Subcutaneous abdominal adipose tissue (tissue), 5 donors: ENCODE measurements around the gene RMI1.
A peak's percentile ranks its signal among the peaks of the same experiment; 100 is the strongest.
"Not testable (repeated sequence)": the region's sequence is repeated elsewhere in the genome, so short reads cannot be mapped to it uniquely, and the experiment has no call there.

Experiments used
- H3K27ac ChIP-seq: one replicate; pipeline ENCODE4 v1.7.0; 2013; ENCODE audit warnings: low read depth, mild to moderate bottlenecking, inconsistent platforms, low read length, moderate library complexity
- H3K27me3 ChIP-seq, 5 donors: one replicate each; pipeline ENCODE4 v1.7.0; 2013; ENCODE audit warnings: low read length in 5 of 5, inconsistent platforms in 1 of 5; ENCODE audit not compliant: control insufficient read depth in 5 of 5, insufficient read depth in 4 of 5
- H3K36me3 ChIP-seq, 5 donors: one replicate each; pipeline ENCODE4 v1.7.0; 2013; ENCODE audit warnings: low read length in 5 of 5; ENCODE audit not compliant: control insufficient read depth in 5 of 5, insufficient read depth in 5 of 5
- H3K4me1 ChIP-seq, 5 donors: one replicate each; pipeline ENCODE4 v1.7.0; 2013; ENCODE audit warnings: low read length in 5 of 5, mild to moderate bottlenecking in 3 of 5, moderate library complexity in 1 of 5; ENCODE audit not compliant: control insufficient read depth in 5 of 5, insufficient read depth in 5 of 5
- H3K4me3 ChIP-seq, 5 donors: one replicate each; pipeline ENCODE4 v1.7.0; 2013; ENCODE audit warnings: low read length in 5 of 5, low read depth in 1 of 5
- H3K9ac ChIP-seq, 5 donors: one replicate each; pipeline ENCODE4 v1.7.0; 2013; ENCODE audit warnings: low read length in 5 of 5, mild to moderate bottlenecking in 4 of 5, moderate library complexity in 3 of 5
- H3K9me3 ChIP-seq, 5 donors: one replicate each; pipeline ENCODE4 v1.7.0; 2013; ENCODE audit warnings: low read length in 5 of 5; ENCODE audit not compliant: control insufficient read depth in 5 of 5
- donor health status: healthy.
- donor health status: healthy.
- donor health status: healthy.
- donor health status: healthy.
- donor health status: healthy.

The RMI1 gene

GRCh38 chr9:83940590-83941303 is 39.9 kb upstream of the RMI1 start:
- H3K36me3 ChIP-seq = peaks cover 23 to 55% (median 49%) of the 10 kb centered on the region in 5 donors
- peaks cover 0 to 3% (median 0%) of the 10 kb centered on the region in 5 donors for H3K4me1 ChIP-seq
- H3K9me3 ChIP-seq = no peaks in the 10 kb centered on the region
- H3K27ac ChIP-seq = no peak overlapping the region
- H3K9ac ChIP-seq = no peak overlapping the region
- no peak overlapping the region for H3K4me3 ChIP-seq
- H3K27me3 ChIP-seq = no peaks in the 10 kb centered on the region

DNA sequence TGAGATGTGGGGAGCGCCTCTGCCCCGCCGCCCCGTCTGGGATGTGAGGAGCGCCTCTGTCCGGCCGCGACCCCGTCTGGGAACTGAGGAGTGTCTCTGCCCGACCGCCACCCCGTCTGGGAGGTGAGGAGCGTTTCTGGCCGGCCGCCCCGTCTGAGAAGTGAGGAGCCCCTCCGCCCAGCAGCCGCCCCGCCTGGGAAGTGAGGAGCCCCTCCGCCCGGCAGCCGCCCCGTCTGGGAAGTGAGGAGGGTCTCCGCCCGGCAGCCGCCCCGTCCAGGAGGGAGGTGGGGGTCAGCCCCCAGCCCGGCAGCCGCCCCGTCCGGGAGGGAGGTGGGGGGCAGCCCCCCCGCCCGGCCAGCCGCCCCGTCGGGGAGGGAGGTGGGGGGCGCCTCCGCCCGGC is 32.5 kb upstream of the RMI1 start:
- H3K36me3 ChIP-seq = peaks cover 10 to 28% (median 21%) of the 10 kb centered on the region in 5 donors
- H3K9me3 ChIP-seq, H3K27ac ChIP-seq, H3K9ac ChIP-seq, H3K27me3 ChIP-seq, H3K4me3 ChIP-seq, H3K4me1 ChIP-seq: not testable (repeated sequence)

GRCh38 chr9:83956086-83956435 is 24.5 kb upstream of the RMI1 start:
- H3K27ac ChIP-seq = peak overlapping the region; percentile 82
- H3K4me3 ChIP-seq = peak overlapping the region; percentile 85 to 96 (median 90)
- peaks cover 0 to 11% (median 6%) of the 10 kb centered on the region in 5 donors for H3K36me3 ChIP-seq
- no peaks in the 10 kb centered on the region for H3K27me3 ChIP-seq
- peak overlapping the region; percentile 73 to 95 (median 90) for H3K9ac ChIP-seq
- peaks cover 0 to 23% (median 18%) of the 10 kb centered on the region in 5 donors for H3K4me1 ChIP-seq
- H3K9me3 ChIP-seq = no peaks in the 10 kb centered on the region

DNA sequence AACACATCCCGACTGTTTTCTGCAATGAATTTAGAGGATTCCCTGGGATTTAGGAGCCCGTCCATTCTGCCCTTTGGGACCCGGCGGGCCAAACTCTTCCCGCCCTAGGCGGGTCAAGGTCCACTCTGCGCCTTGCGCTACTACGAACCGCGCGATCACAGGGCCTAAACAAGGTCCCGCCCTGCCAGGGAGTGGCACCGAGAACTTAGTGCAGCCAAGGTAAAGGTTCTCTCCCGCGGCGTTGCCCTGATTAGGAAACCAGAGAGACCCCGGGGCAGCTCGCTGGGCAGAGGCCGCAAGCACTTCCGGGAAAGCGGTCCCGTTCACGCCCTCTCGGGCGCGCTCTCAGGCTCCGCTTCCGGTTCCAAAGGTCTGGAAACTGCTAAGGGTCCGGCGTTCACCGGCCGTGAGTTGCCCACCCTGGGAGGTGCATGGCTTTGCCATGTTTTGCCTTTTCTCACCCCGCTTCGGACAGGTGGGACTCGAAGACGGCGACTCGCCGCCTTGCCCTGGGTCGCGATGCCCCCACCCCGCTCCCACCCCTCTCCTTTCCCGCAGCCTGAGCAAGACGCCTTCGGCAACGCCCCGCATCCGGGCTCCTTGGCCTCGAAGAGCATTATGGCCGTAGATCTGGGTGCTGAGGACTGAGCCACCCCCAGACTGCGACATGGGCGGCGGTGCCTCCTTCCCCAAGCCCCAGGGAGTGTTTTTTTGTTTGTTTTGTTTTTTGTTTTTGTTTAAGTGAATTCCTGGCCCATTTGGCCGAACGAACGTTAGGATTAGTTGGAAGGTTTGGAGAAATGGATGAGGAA is 24.0 kb upstream of the RMI1 start:
- peak overlapping the region; percentile 85 to 96 (median 90) for H3K4me3 ChIP-seq
- peaks cover 0 to 9% (median 5%) of the 10 kb centered on the region in 5 donors for H3K36me3 ChIP-seq
- no peaks in the 10 kb centered on the region for H3K27me3 ChIP-seq
- peak overlapping the region; percentile 73 to 95 (median 90) for H3K9ac ChIP-seq
- no peaks in the 10 kb centered on the region for H3K9me3 ChIP-seq
- peaks cover 0 to 23% (median 18%) of the 10 kb centered on the region in 5 donors for H3K4me1 ChIP-seq
- peak overlapping the region; percentile 82 for H3K27ac ChIP-seq

DNA sequence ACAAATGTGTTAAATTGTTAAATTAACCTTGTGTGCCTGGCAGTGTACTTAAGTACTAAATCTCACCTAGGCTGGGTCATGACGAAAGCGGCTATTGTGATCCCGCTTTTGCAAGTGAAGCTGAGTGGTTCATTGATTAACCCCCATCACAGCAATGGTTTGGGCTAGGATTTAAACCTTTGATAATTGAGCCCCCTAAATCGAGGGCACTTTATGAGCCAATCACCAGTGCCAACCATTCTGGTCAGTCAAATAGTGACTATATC is 23.4 kb upstream of the RMI1 start:
- Histone ChIP-seq H3K36me3 (peaks cover 0 to 5% (median under 1%) of the 10 kb centered on the region in 5 donors), H3K9me3 (no peaks in the 10 kb centered on the region), H3K4me1 (peaks cover 0 to 23% (median 20%) of the 10 kb centered on the region in 5 donors), H3K27me3 (no peaks in the 10 kb centered on the region), H3K27ac (peak overlapping the region; percentile 82), H3K9ac (peak overlapping the region; percentile 63 to 95 (median 90)), H3K4me3 (peak overlapping the region; percentile 76 to 96 (median 90))

- no peak overlapping the region for H3K27ac ChIP-seq
- H3K9me3 ChIP-seq = no peaks in the 10 kb centered on the region
- peaks cover 0 to 3% (median 0%) of the 10 kb centered on the region in 5 donors for H3K36me3 ChIP-seq
- H3K9ac ChIP-seq = no peak overlapping the region
- H3K4me1 ChIP-seq = peaks cover 0 to 23% (median 22%) of the 10 kb centered on the region in 5 donors
- H3K4me3 ChIP-seq = no peak overlapping the region
- H3K27me3 ChIP-seq = no peaks in the 10 kb centered on the region
Observed at GRCh38 chr9:83959061-83959460, 21.5 kb upstream of the RMI1 start.

DNA sequence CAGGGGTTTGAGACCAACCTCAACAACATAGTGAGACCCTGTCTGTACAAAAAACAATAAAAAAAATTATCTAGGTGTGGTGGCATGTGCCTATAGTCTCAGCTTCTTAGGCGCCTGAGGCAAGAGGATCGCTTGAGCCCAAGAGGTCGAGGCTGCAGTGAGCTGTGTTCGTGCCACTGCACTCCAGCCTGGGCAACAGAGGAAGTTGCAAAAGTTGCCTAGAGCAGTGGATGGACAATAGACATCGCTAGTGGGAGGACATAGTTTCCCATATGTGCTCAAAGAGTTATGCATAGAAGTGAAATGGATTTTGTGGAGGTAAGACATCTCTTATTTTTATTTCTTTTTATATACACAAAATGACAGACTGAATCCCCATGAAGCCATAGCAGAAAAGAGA is 19.6 kb upstream of the RMI1 start:
- no peak overlapping the region for H3K9ac ChIP-seq
- no peaks in the 10 kb centered on the region for H3K27me3 ChIP-seq
- peaks cover 0 to under 1% (median 0%) of the 10 kb centered on the region in 5 donors for H3K36me3 ChIP-seq
- H3K4me3 ChIP-seq = no peak overlapping the region
- no peaks in the 10 kb centered on the region for H3K9me3 ChIP-seq
- peaks cover 0 to 14% (median 12%) of the 10 kb centered on the region in 5 donors for H3K4me1 ChIP-seq
- no peak overlapping the region for H3K27ac ChIP-seq

- Histone ChIP-seq H3K4me3 (no peak overlapping the region), H3K36me3 (peaks cover 3 to 11% (median 7%) of the 10 kb centered on the region in 5 donors), H3K27me3 (no peaks in the 10 kb centered on the region), H3K27ac (no peak overlapping the region), H3K4me1 (peaks cover 0 to 10% (median 7%) of the 10 kb centered on the region in 5 donors), H3K9me3 (no peaks in the 10 kb centered on the region), H3K9ac (no peak overlapping the region)
Observed at GRCh38 chr9:83962165-83962564, 18.4 kb upstream of the RMI1 start.

- H3K36me3 ChIP-seq = peaks cover 22 to 36% (median 27%) of the 10 kb centered on the region in 5 donors
- peaks cover 0 to 5% (median 3%) of the 10 kb centered on the region in 5 donors for H3K4me1 ChIP-seq
- H3K27me3 ChIP-seq = no peaks in the 10 kb centered on the region
- no peak overlapping the region for H3K9ac ChIP-seq
- H3K9me3 ChIP-seq = no peaks in the 10 kb centered on the region
- no peak overlapping the region for H3K4me3 ChIP-seq
- H3K27ac ChIP-seq = no peak overlapping the region
Observed at GRCh38 chr9:83964973-83965349, 15.6 kb upstream of the RMI1 start.
